GM12865 (cell line): Measurements from ENCODE around the gene PFKL.

Experiments used
- DNase-seq: peaks from one replicate; pipeline ENCODE4 v3.0.0; 2010; ENCODE audit warnings: low read depth
- H3K4me3 ChIP-seq: 2 replicates; pipeline ENCODE4 v1.5.1; 2011; ENCODE audit warnings: mild to moderate bottlenecking, low read depth, low read length, control low read depth
- CTCF ChIP-seq: IDR thresholded peaks from 2 replicates; pipeline ENCODE4 v1.5.1; 2011; ENCODE audit warnings: low read length, control low read depth, low read depth, inconsistent platforms; ENCODE audit not compliant: insufficient read depth; ENCODE audit errors: missing control alignments

Gene PFKL

DNA sequence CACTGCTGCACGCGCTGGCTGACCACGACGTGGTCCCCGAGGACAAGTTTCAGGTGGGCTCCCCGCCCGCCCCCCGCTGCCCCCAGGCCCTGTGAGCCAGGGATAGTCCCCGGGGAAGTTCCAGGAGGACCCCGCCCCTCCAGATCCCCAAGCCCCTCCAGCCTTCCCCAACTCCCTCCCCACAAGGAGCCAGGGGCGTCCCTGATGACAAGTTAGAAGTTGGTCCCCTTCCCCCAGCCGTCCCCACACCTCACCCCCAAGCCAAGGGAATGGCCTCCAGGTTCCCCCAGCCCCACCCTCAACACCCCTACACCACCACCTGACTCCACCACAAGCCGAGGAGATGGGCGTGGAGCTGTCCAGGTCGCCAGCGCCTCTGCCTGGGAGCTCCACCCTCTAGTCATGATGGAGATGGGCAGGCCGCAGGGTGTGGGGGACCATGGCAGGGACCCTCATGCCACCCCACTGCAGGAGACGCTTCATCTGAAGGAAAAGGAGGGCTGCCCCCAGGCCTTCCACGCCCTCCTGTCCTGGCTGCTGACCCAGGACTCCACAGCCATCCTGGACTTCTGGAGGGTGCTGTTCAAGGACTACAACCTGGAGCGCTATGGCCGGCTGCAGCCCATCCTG is 13.7 kb upstream of the PFKL start:
- no peak for TF ChIP-seq CTCF
- no peak overlapping the region for H3K4me3 ChIP-seq
- no peak for DNase-seq

GRCh38 chr21:44286716-44287632 is 12.9 kb upstream of the PFKL start:
- no peak for TF ChIP-seq CTCF
- no peak for DNase-seq
- H3K4me3 ChIP-seq = no peak overlapping the region

GRCh38 chr21:44288251-44289110 is 11.4 kb upstream of the PFKL start:
- no peak for TF ChIP-seq CTCF
- no peak overlapping the region for H3K4me3 ChIP-seq
- no peak for DNase-seq

GRCh38 chr21:44289381-44290010 is 10.4 kb upstream of the PFKL start:
- TF ChIP-seq CTCF = no peak
- no peak overlapping the region for H3K4me3 ChIP-seq
- DNase-seq = no peak

DNA sequence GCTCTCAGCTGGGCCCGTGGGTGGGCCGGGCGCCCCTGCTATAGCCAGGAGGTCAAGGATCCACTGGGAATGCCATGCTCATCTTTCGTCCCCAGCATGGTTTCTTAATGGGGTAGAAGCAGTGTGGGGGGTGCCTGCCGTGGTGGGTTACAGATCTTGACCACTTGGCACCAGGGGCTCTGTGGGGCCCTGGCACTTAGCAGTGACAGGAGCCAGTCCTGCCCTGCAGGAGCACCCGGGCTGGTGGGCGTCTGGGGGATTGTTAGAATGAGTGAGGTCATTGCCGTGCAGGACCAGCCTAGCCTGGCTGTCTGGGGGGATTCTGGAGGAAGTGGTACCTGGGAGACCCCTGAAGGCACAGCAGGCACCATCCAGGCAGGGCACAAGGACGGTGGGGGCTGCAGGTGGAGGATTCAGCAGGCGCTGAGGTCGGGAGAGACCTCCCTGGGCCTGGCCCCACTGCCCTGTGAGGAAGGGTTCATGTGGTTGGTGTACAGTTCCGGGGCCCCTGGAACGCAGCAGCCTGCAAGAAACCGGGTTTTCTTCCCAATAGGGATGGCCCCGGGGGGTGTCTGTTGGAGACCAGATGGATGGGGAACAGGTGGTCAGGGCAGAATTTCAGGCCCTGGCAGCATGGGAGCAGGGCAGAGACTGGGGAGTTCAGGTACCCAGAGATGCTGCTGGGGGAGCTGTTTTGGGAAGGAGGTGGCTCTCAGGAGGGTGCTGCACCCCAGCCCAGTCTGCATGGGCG is 9.4 kb upstream of the PFKL start:
- no peak for DNase-seq
- H3K4me3 ChIP-seq = no peak overlapping the region
- TF ChIP-seq CTCF = no peak
